Motor neuron (in vitro differentiated cells): ENCODE measurements around the gene DBH. TPM values are rescaled to one million over a fixed set of nuclear protein-coding genes. Genes with fewer than 3 reads are reported as not detected.

Experiments used
- ATAC-seq, 8 experiments: fragments of 200-7000 bp; cut with Tn5 transposase; replicated peaks in 6 of 8; 2 replicates each; pipeline ENCODE4 v1.8.0; 2021; ENCODE audit warnings: mild to moderate bottlenecking in 8 of 8, moderate library complexity in 8 of 8
- H3K27ac ChIP-seq, 2 donors: fragments of 250-450 bp; sonication (Bioruptor Pico); 2 replicates each; pipeline ENCODE4 v1.9.0; 2021; ENCODE audit warnings: antibody characterized with exemption in 2 of 2, mild to moderate bottlenecking in 2 of 2, moderate library complexity in 1 of 2
- H3K4me1 ChIP-seq, 2 donors: fragments of 250-450 bp; sonication (Bioruptor Pico); replicated peaks in 1 of 2; 2 replicates each; pipeline ENCODE4 v1.6.1; 2021; ENCODE audit warnings: antibody characterized with exemption in 2 of 2, mild to moderate bottlenecking in 2 of 2, moderate library complexity in 1 of 2
- H3K4me3 ChIP-seq, 5 donors: fragments of 250-450 bp; sonication (Bioruptor Pico); 2 replicates each; pipeline ENCODE4 v1.9.0; 2021; ENCODE audit warnings: antibody characterized with exemption in 5 of 5, mild to moderate bottlenecking in 5 of 5, moderate library complexity in 4 of 5
- WGBS, 10 experiments: fragments of 450-650 bp; shearing (Covaris generic); methylation state at CpG; one replicate each; pipeline ENCODE4 v1.0.0; 2022; 5-methylcytosine and 5-hydroxymethylcytosine counted together
- in situ Hi-C, 9 experiments: fragments of 400-800 bp; cut with MboI; loops; one replicate each; pipeline ENCODE4 v1.15.0; 2021; ENCODE audit warnings: low sequenced_read_pairs in 9 of 9, low pct_unique_long_range_greater_than_20kb in 2 of 9; ENCODE audit not compliant: unreplicated experiment in 9 of 9
- total RNA-seq, 8 experiments: library from RNA; unstranded; fragments of 300-600 nt; gene quantifications; 2 replicates each; pipeline versions ENCODE4 v1.2.3 to v1.2.4, GENCODE V29; 2022

DBH gene
- total RNA-seq, 8 experiments from 2014 or later, result 0.07 to 1.7 (median 0.20) TPM

- peaks cover 14 to 20% of the 10 kb centered on the region in 2 donors for H3K4me1 ChIP-seq
- in situ Hi-C loops, result no loop called here
- no peak overlapping the region for H3K4me3 ChIP-seq
- WGBS, 10 experiments, result 80 to 94% (median 89%) methylated on average over 1 to 3 of the region's 10 CpGs; no CpG with 5 or more reads in 6 of the 10 experiments
- ATAC-seq, result no peak
- no peak overlapping the region for H3K27ac ChIP-seq
These were observed 53.1 kb downstream of the DBH start for GRCh38 chr9:133689151-133689763.

GRCh38 chr9:133690081-133690561 is 54.0 kb downstream of the DBH start:
- ATAC-seq, result peak in 1 of 8 experiments; percentile 7
- H3K4me1 ChIP-seq, result peaks cover 11 to 13% of the 10 kb centered on the region in 2 donors
- no peak overlapping the region for H3K4me3 ChIP-seq
- 38 to 100% (median 83%) methylated on average over 1 to 4 of the region's 11 CpGs; no CpG with 5 or more reads in 5 of the 10 experiments for WGBS, 10 experiments
- in situ Hi-C loops, result no loop called here
- H3K27ac ChIP-seq, result no peak overlapping the region

- Histone ChIP-seq H3K4me3 (no peak overlapping the region), H3K4me1 (peaks cover 11 to 13% of the 10 kb centered on the region in 2 donors), H3K27ac (no peak overlapping the region)
- 40 to 80% methylated on average over 1 to 2 of the region's 4 CpGs; no CpG with 5 or more reads in 8 of the 10 experiments for WGBS, 10 experiments
- in situ Hi-C loops, result no loop called here
- ATAC-seq, result peak; percentile 8 to 49 (median 36)
These were observed 55.0 kb downstream of the DBH start for GRCh38 chr9:133691191-133691590.

DNA sequence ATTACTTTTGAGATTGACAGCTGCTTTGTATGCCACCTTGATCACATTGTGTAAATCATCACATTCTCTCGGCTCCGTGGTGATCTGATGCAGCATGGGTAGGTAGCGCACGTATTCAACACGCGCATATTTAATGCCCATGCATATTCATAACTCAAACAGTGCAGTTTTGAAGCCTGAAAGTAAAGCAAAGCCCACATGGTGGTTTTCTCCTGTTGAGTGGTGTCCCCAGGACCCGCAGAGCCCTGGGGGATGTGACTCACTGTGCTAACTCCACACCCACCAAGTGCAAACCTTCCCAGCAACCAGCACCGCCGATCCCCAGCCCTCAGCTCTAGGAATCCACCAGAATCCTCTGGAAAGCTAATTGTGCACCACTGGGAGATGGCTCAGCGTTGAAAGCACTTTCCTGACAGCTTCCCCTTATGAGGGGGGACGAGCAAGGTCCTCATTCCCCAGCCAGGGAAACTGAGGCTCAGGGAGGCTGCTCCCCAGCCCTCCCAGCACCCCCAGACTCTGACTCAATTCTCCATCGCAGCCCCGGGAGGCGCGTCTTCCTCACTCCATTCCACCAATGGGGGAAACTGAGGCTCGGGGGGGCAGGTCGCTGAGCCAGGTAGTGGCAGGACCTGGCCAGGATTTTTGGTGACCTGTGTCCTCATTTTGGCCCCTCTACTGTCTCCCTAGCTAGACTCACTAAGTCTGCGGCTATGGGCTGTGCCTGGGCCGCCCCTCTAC is 55.6 kb downstream of the DBH start:
- ATAC-seq, result peak; percentile 75 to 98 (median 82)
- H3K27ac ChIP-seq, result peak overlapping the region in 1 of 2 donors; percentile 30
- peaks cover 11 to 13% of the 10 kb centered on the region in 2 donors for H3K4me1 ChIP-seq
- no peak overlapping the region for H3K4me3 ChIP-seq
- 0 to 67% (median 38%) methylated on average over 1 to 8 of the region's 19 CpGs; no CpG with 5 or more reads in 2 of the 10 experiments for WGBS, 10 experiments
- in situ Hi-C loops, result no loop called here

DNA sequence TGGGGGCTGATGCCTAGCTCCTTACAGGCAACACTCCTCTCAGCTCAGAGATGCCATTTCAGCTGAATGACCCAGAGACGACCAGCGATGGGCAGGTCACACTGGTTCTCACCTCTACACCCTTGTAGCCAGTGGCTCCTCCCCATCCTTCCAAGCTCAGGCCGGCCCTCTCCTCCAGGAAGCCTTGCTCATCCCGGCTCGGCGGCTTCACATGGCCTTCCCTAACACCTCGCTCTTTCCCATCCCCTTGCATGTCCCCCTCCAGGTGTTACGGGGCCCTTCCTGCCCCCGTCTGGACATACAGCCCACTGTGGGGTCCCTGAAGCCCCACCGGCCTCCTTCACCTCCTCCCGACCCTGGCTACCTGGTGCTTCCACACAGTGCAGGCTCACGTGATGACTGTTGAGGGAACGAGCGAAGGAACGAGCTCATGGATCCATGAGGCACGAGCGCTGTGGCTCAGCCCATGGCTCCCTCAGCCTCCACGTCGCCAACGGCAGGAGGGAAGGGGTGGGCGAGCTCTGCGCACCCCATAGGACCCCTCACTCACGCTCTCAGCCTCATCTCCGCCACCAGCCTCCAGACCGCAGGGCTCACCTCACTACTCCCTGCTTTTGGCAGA is 56.3 kb downstream of the DBH start:
- no peak overlapping the region for H3K27ac ChIP-seq
- no peak for ATAC-seq

DNA sequence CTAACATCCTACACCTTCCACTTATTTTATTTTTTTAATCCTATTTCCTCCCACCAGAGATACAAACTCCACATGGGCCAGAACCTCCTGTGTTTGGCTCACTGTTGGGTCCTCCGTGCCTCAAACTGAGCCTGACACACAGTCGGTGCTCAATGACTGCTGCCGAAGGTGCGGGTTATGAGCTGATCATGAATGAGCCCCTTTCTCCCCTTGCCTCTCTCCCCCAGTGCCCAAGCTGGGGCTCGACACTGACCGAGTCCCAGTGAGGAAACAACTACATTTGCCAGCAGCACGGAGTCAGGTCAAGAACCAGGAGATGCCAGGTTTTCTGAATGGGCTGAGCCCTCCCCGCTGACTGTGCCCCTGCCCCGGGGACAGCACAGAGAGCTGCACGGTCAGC is 57.0 kb downstream of the DBH start:
- 69 to 100% (median 85%) methylated on average over 3 to 4 of the region's 10 CpGs; no CpG with 5 or more reads in 6 of the 10 experiments for WGBS, 10 experiments
- no peak for ATAC-seq
- H3K27ac ChIP-seq, result no peak overlapping the region
- H3K4me1 ChIP-seq, result peaks cover 11 to 13% of the 10 kb centered on the region in 2 donors
- in situ Hi-C loops, result no loop called here
- no peak overlapping the region for H3K4me3 ChIP-seq

More for the DNA sequence above, 56.3 kb downstream of the DBH start:
- in situ Hi-C loops, result no loop called here
- Histone ChIP-seq H3K4me1 (peaks cover 11 to 13% of the 10 kb centered on the region in 2 donors), H3K4me3 (no peak overlapping the region)
- WGBS, 10 experiments, result 60 to 100% (median 71%) methylated on average over 1 to 4 of the region's 25 CpGs; no CpG with 5 or more reads in 6 of the 10 experiments

GRCh38 chr9:133693703-133694529 is 57.8 kb downstream of the DBH start:
- H3K27ac ChIP-seq, result no peak overlapping the region
- no peak overlapping the region for H3K4me3 ChIP-seq
- peaks cover 11 to 13% of the 10 kb centered on the region in 2 donors for H3K4me1 ChIP-seq
- in situ Hi-C loops, result no loop called here
- WGBS, 10 experiments, result 79 to 100% (median 94%) methylated on average over 1 to 8 of the region's 32 CpGs; no CpG with 5 or more reads in 4 of the 10 experiments
- no peak for ATAC-seq

DNA sequence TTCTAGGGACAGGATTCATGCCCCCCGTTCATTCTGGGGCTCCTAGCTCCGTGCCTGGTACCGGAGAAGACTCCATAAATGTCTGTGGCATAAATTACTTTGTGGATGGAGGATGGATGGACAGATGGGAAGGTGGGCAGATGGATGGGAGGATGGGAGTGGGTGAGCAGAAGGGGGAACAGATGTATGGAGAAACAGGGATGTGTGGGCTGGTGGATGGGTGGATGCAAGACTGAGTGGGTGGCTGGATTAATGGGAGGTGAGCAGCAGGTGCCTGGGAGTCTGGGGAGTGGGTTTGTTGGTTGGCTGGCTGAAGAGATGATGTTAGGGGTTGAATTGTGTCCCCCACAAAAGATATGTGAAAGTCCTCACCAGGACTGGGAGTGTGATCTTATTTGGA is 58.5 kb downstream of the DBH start:
- no peak for ATAC-seq
- 46 to 83% (median 60%) methylated on average over 1 to 3 of the region's 3 CpGs; no CpG with 5 or more reads in 6 of the 10 experiments for WGBS, 10 experiments
- Histone ChIP-seq H3K4me3 (no peak overlapping the region), H3K27ac (no peak overlapping the region), H3K4me1 (peaks cover 11 to 13% of the 10 kb centered on the region in 2 donors)
- in situ Hi-C loops, result no loop called here

- ATAC-seq, result no peak
- Histone ChIP-seq H3K4me1 (peaks cover 9 to 12% of the 10 kb centered on the region in 2 donors), H3K4me3 (no peak overlapping the region), H3K27ac (no peak overlapping the region)
- in situ Hi-C loops, result no loop called here
- 44 to 100% (median 100%) methylated on average over 2 to 3 of the region's 12 CpGs; no CpG with 5 or more reads in 5 of the 10 experiments for WGBS, 10 experiments
These were observed 59.9 kb downstream of the DBH start for GRCh38 chr9:133696071-133696472.

DNA sequence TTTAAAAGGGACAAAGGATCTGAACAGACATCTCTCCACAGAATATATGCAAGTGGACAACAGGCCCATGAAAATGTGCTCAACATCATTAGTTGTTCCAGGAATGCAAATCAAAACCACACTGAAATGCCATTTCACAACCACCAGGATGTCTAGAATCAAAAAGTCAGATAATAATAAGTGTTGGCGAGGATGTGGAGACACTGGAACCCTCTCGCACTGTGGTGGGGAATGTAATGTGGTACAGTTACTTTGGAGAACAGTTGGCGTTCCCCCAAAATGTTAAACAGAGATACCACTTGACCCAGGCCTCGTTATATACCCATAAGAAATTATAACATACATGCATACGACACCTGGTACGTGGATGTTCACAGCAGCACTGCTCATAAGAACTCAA is 63.4 kb downstream of the DBH start:
- H3K4me3 ChIP-seq, result no peak overlapping the region
- in situ Hi-C loops, result no loop called here
- no peak for ATAC-seq

DNA sequence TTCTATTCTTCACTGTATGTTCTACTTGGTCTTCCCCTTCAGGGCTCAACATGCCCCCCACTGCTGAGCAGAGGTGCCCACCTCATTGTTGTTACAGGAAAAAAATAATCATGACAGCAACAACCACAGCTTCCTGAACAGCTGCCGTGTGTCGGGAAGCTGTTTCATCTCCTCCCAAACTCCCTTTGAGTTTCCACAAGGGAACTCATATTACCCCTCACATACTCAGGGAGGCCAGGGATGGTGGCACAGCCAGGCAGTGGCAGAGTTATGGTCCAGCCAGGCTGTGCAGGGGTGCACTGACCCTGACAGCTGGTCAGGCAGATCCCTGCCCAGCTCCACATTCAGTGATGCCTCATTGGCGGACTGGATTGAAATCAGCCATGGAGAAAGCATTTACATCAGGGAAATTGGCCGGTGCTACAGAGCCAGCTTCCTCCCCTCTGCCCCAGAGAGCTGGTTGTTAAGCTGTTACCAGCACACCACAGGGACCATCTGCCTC is 64.7 kb downstream of the DBH start:
- WGBS, 10 experiments, result 87 to 100% (median 100%) methylated on average over 1 to 4 of the region's 4 CpGs; no CpG with 5 or more reads in 6 of the 10 experiments
- H3K27ac ChIP-seq, result no peak overlapping the region
- H3K4me3 ChIP-seq, result no peak overlapping the region
- peaks cover 27 to 33% of the 10 kb centered on the region in 2 donors for H3K4me1 ChIP-seq
- in situ Hi-C loops, result loop anchor here in 1 of 9 experiments (25.0 kb wide), 1 partner anchor 164 kb away; the partner anchor contains the start of gene ADAMTSL2
- ATAC-seq, result peak in 1 of 8 experiments; percentile 32

More for the DNA sequence above, 63.4 kb downstream of the DBH start:
- Histone ChIP-seq H3K27ac (no peak overlapping the region), H3K4me1 (peaks cover 27 to 33% of the 10 kb centered on the region in 2 donors)
- WGBS, 10 experiments, result 8 to 100% (median 87%) methylated on average over 1 to 6 of the region's 6 CpGs; no CpG with 5 or more reads in 2 of the 10 experiments
